Endothelial cell of umbilical vein (primary cell): ENCODE measurements around the gene SEMA5A. TPM values are rescaled to one million over a fixed set of nuclear protein-coding genes. Genes with fewer than 3 reads are reported as not detected.

ENCODE experiments used
- BruUV-seq: library from RNA; stranded (reverse); fragments of 400-500 nt; replicated peaks from 2 replicates; lab custom pipeline; 2021; lab: Mats Ljungman, UMichigan
- CTCF ChIA-PET: fragments of 300-600, 350-600 bp; sonication (Branson Sonifier 250); formaldehyde crosslinking; loops from one replicate; lab custom pipeline; 2021; ENCODE audit warnings: antibody characterized with exemption, inconsistent platforms; lab: Charles Lee
- POLR2A ChIA-PET: fragments of 300-600, 350-600 bp; sonication (Branson Sonifier 250); formaldehyde crosslinking; loops from one replicate; lab custom pipeline; 2021; ENCODE audit warnings: antibody characterized with exemption, inconsistent platforms; lab: Charles Lee
- DNase-seq: peaks from one replicate; pipeline ENCODE4 v3.0.0-alpha.2; 2011; ENCODE audit warnings: low read depth, low spot score
- FAIRE-seq: peaks from 2 replicates; lab custom pipeline; 2011; peaks lifted over from hg19 to GRCh38; lab: Jason Lieb, UNC
- H2AFZ ChIP-seq: 2 replicates; pipeline ENCODE4 v1.6.0; 2012; ENCODE audit warnings: low read depth, low read length, control low read depth, inconsistent platforms
- H3K27ac ChIP-seq: 2 replicates; pipeline ENCODE4 v1.5.1; 2011; ENCODE audit warnings: low read depth, mild to moderate bottlenecking, control low read depth, low read length, moderate library complexity; ENCODE audit not compliant: insufficient read depth
- H3K27me3 ChIP-seq, 2 experiments: 2 replicates each; pipeline versions ENCODE4 v1.6.0 to v1.6.1; 2011; ENCODE audit warnings: low read length in 2 of 2, mixed read lengths in 1 of 2; ENCODE audit not compliant: control insufficient read depth in 2 of 2, insufficient read depth in 2 of 2
- H3K36me3 ChIP-seq, 2 experiments: 2 replicates in 1 of 2; 3 replicates in 1 of 2; pipeline ENCODE4 v1.5.1; 2011; ENCODE audit warnings: low read length in 2 of 2, mild to moderate bottlenecking in 1 of 2, moderate library complexity in 1 of 2; ENCODE audit not compliant: control insufficient read depth in 2 of 2, insufficient read depth in 2 of 2; ENCODE audit errors: extremely low read depth in 1 of 2
- H3K4me1 ChIP-seq: 3 replicates; pipeline ENCODE4 v1.5.1; 2011; ENCODE audit warnings: mild to moderate bottlenecking, low read length; ENCODE audit not compliant: control insufficient read depth, insufficient read depth; ENCODE audit errors: extremely low read depth
- H3K4me2 ChIP-seq: 2 replicates; pipeline ENCODE4 v1.6.1; 2011; ENCODE audit warnings: low read length, control low read depth, mixed read lengths; ENCODE audit not compliant: insufficient read depth
- H3K4me3 ChIP-seq, 3 experiments: fragments of 200-600 bp in 1 of 3; sonication (generic), shearing (Covaris generic) in 1 of 3; replicated peaks in 1 of 3; 2 replicates each; pipeline ENCODE4 v1.5.1; 2011 to 2016; ENCODE audit warnings: control low read depth in 3 of 3, low read length in 3 of 3, mild to moderate bottlenecking in 2 of 3, inconsistent platforms in 1 of 3, low read depth in 1 of 3, moderate library complexity in 1 of 3; ENCODE audit not compliant: insufficient read depth in 1 of 3
- H3K79me2 ChIP-seq: 2 replicates; pipeline ENCODE4 v1.6.0; 2012; ENCODE audit warnings: low read length, inconsistent platforms; ENCODE audit not compliant: control insufficient read depth, insufficient read depth
- H3K9ac ChIP-seq: replicated peaks from 2 replicates; pipeline ENCODE3; 2011; ENCODE audit warnings: low read length, control low read depth; ENCODE audit not compliant: insufficient read depth; ENCODE audit errors: extremely low read depth
- H3K9me1 ChIP-seq: replicated peaks from 3 replicates; pipeline ENCODE4 v1.6.0; 2011; ENCODE audit warnings: mild to moderate bottlenecking, low read length; ENCODE audit not compliant: control insufficient read depth, insufficient read depth; ENCODE audit errors: extremely low read depth
- H3K9me3 ChIP-seq: replicated peaks from 2 replicates; pipeline ENCODE4 v1.5.1; 2012; ENCODE audit warnings: low read length, inconsistent platforms; ENCODE audit not compliant: control insufficient read depth, insufficient read depth
- H4K20me1 ChIP-seq: replicated peaks from 2 replicates; pipeline ENCODE3; 2011; ENCODE audit warnings: mild to moderate bottlenecking, low read length; ENCODE audit not compliant: control insufficient read depth, insufficient read depth; ENCODE audit errors: extremely low read depth
- CTCF ChIP-seq, 2 donors: IDR thresholded peaks; 1 replicate in 1 of 2; 2 replicates in 1 of 2; pipeline ENCODE4 v1.5.1; 2011; ENCODE audit warnings: low read length in 2 of 2, mild to moderate bottlenecking in 2 of 2, moderate library complexity in 2 of 2, control low read depth in 1 of 2, inconsistent platforms in 1 of 2, low read depth in 1 of 2; ENCODE audit not compliant: insufficient read depth in 1 of 2; ENCODE audit errors: extremely low read depth in 1 of 2
- EZH2 ChIP-seq: IDR thresholded peaks from 2 replicates; pipeline ENCODE4 v1.6.1; 2012; ENCODE audit warnings: borderline replicate concordance, low read depth, mild to moderate bottlenecking, moderate library complexity, low read length, inconsistent platforms; ENCODE audit not compliant: severe bottlenecking
- GATA2 ChIP-seq: IDR thresholded peaks from 2 replicates; pipeline ENCODE4 v1.7.0; 2011; ENCODE audit warnings: low read depth, mild to moderate bottlenecking, moderate library complexity, mixed read lengths, low read length; ENCODE audit not compliant: insufficient read length, insufficient read depth
- JUN ChIP-seq: IDR thresholded peaks from 2 replicates; pipeline ENCODE4 v1.6.1; 2011; ENCODE audit warnings: borderline replicate concordance, low read depth; ENCODE audit not compliant: insufficient read length, insufficient read depth
- MYC ChIP-seq: IDR thresholded peaks from one replicate; pipeline ENCODE4 v1.6.1; 2011; ENCODE audit warnings: mild to moderate bottlenecking, low read depth, low read length
- POLR2A ChIP-seq: IDR thresholded peaks from 2 replicates; pipeline ENCODE4 v1.6.1; 2012; ENCODE audit warnings: low read depth, mild to moderate bottlenecking, control low read depth, low read length
- POLR2AphosphoS5 ChIP-seq: IDR thresholded peaks from 2 replicates; pipeline ENCODE4 v1.6.1; 2012; ENCODE audit warnings: low read depth, mild to moderate bottlenecking, control low read depth, low read length, moderate library complexity; ENCODE audit not compliant: insufficient read depth
- dilution Hi-C: fragments of 300-500 bp; cut with MboI; formaldehyde crosslinking; loops from one replicate; pipeline ENCODE4 v1.15.0; 2019; ENCODE audit warnings: low sequenced_read_pairs; ENCODE audit not compliant: extremely low pct_ligation_motif_present
- intact Hi-C: fragments of 100-400 bp; cut with micrococcal nuclease; formaldehyde crosslinking; loops from one replicate; pipeline ENCODE4 v1.10.0; 2022
- polyA plus RNA-seq, 4 experiments: library from polyadenylated mRNA; depleted of rRNA in 3 of 4; stranded (reverse) in 3 of 4; unstranded in 1 of 4; fragments of >200 nt; gene quantifications; 2 replicates each; pipeline versions ENCODE4 v1.2.1 to v1.2.3, GENCODE V29; 2011 to 2012; ENCODE audit warnings: missing spikeins in 1 of 4
- total RNA-seq: library from RNA; stranded (reverse); gene quantifications from 2 replicates; pipeline ENCODE4 v1.2.3, GENCODE V29; 2021

SEMA5A gene
- total and polyA plus RNA-seq, 2 donors (not counting 3 experiments of a cell fraction or from before 2014, with no cell fraction given): 0.04 to 0.06 TPM

GRCh38 chr5:9452181-9452580, 93.7 kb downstream of the SEMA5A start:
- H3K9me3 ChIP-seq: no peaks in the 10 kb centered on the region
- no peaks in the 10 kb centered on the region for H3K79me2 ChIP-seq
- intact Hi-C loops (no loop called here), dilution Hi-C loops (no loop called here)
- CTCF ChIA-PET: no interaction called here
- no peak for FAIRE-seq
- H4K20me1 ChIP-seq: no peaks in the 10 kb centered on the region
- H3K27me3 ChIP-seq: no peaks in the 10 kb centered on the region
- no peak overlapping the region for H2AFZ ChIP-seq
- no TSS peak for BruUV-seq
- no peak overlapping the region for H3K27ac ChIP-seq
- no peaks in the 10 kb centered on the region for H3K4me1 ChIP-seq
- POLR2A ChIA-PET: no interaction called here
- H3K9ac ChIP-seq: no peak overlapping the region
- H3K4me2 ChIP-seq: no peak overlapping the region
- no peaks in the 10 kb centered on the region for H3K9me1 ChIP-seq
- DNase-seq: no peak
- H3K36me3 ChIP-seq: no peaks in the 10 kb centered on the region
- no peak for TF ChIP-seq MYC
- no peak for TF ChIP-seq POLR2AphosphoS5
- no peak for TF ChIP-seq EZH2
- no peak for TF ChIP-seq POLR2A
- no peak for TF ChIP-seq JUN
- no peak for TF ChIP-seq GATA2
- no peak for TF ChIP-seq CTCF (IDR thresholded peaks at IDR 0.05; ENCODE audit: extremely low read depth in 1 of 2, insufficient read depth in 1 of 2, low read depth in 1 of 2, low read length in 2 of 2)
- no peak overlapping the region for H3K4me3 ChIP-seq
